ENCODE data around the gene FANCD2.
A peak's percentile ranks its signal among the peaks of the same experiment; 100 is the strongest.
"Not testable (repeated sequence)": the region's sequence is repeated elsewhere in the genome, so short reads cannot be mapped to it uniquely, and the experiment has no call there.

Gene FANCD2

DNA sequence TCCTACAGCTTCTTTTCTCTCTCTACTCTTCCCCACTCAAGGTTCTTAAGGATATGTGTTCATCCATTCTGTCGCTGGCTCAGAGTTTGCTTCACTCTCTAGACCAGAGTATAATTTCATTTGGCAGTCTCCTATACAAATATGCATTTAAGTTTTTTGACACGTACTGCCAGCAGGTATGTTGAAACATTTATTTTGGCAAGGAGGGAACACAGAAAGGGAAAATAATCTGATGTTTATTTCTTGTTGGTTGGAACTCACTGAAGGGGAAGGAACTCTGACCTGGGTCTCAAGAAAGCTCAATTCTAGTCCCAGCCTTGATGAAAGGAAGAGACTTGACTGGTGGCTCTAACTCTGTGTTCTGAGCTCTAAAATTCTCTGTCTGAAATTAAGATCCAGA is 21.6 kb downstream of the FANCD2 start:
- no peaks in the 10 kb centered on the region for H3K4me1 ChIP-seq (ENCODE audit: control insufficient read depth, insufficient read depth, low read length)
- H3K36me3 ChIP-seq (ENCODE audit: control insufficient read depth in 2 of 2, insufficient read depth in 1 of 2, low read length in 2 of 2) = peaks cover 40 to 78% of the 10 kb centered on the region in 2 experiments
- TF ChIP-seq ZNF221 (tag by site-specific recombination; IDR thresholded peaks at IDR 0.05; ENCODE audit: borderline replicate concordance) (no peak), ZNF18 (tag by site-specific recombination; IDR thresholded peaks at IDR 0.05) (no peak), ZNF239 (tag by site-specific recombination; IDR thresholded peaks at IDR 0.05) (no peak), TCF7L2 (IDR thresholded peaks at IDR 0.05; ENCODE audit: borderline replicate concordance, low read depth, low read length) (no peak), ZNF211 (tag by site-specific recombination; IDR thresholded peaks at IDR 0.05; ENCODE audit: low read depth) (no peak), ZNF585B (tag by site-specific recombination; IDR thresholded peaks at IDR 0.05) (no peak), SCRT1 (tag by site-specific recombination; IDR thresholded peaks at IDR 0.05; ENCODE audit: borderline replicate concordance) (no peak), KLF1 (tag by site-specific recombination; IDR thresholded peaks at IDR 0.05) (no peak), HOXA7 (CRISPR knock-in tag; IDR thresholded peaks at IDR 0.05; ENCODE audit: borderline replicate concordance) (no peak), ZNF157 (tag by site-specific recombination; IDR thresholded peaks at IDR 0.05) (no peak), ZNF133 (tag by site-specific recombination; IDR thresholded peaks at IDR 0.05) (no peak), ZFP3 (tag by site-specific recombination; IDR thresholded peaks at IDR 0.05; ENCODE audit: low read depth) (no peak), ZEB2 (tag by site-specific recombination; IDR thresholded peaks at IDR 0.05) (no peak)
- no peak overlapping the region for H3K4me3 ChIP-seq (ENCODE audit: low read depth, low read length)
- H3K9me3 ChIP-seq (ENCODE audit: control insufficient read depth, insufficient read depth, low read depth, low read length) = no peaks in the 10 kb centered on the region
- no peak overlapping the region for H3K27ac ChIP-seq (ENCODE audit: extremely low read depth, low read depth, low read length)
- ChIA-PET CTCF (interaction anchor here (0.7 kb wide), 1 partner anchor 215 kb away, joined by 4 read pairs; no protein-coding TSS in a partner anchor), POLR2A (interaction anchor here (0.6 to 1.1 kb wide), 2 partner anchors 22 to 240 kb away, joined by 3 read pairs; no protein-coding TSS in a partner anchor)

DNA sequence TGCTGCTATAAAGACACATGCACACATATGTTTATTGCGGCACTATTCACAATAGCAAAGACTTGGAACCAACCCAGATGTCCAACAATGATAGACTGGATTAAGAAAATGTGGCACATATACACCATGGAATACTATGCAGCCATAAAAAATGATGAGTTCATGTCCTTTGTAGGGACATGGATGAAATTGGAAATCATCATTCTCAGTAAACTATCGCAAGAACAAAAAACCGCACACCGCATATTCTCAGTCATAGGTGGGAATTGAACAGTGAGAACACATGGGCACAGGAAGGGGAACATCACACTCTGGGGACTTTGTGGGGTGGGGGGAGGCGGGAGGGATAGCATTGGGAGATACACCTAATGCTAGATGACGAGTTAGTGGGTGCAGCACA is 26.8 kb downstream of the FANCD2 start:
- peaks cover 26 to 53% of the 10 kb centered on the region in 2 experiments for H3K36me3 ChIP-seq (ENCODE audit: control insufficient read depth in 2 of 2, insufficient read depth in 1 of 2, low read length in 2 of 2)
- POLR2A ChIA-PET; H3K9me3 ChIP-seq (ENCODE audit: control insufficient read depth, insufficient read depth, low read depth, low read length); H3K4me1 ChIP-seq (ENCODE audit: control insufficient read depth, insufficient read depth, low read length); H3K4me3 ChIP-seq (ENCODE audit: low read depth, low read length); CTCF ChIA-PET; H3K27ac ChIP-seq (ENCODE audit: extremely low read depth, low read depth, low read length): not testable (repeated sequence)
- TF ChIP-seq ZNF146 (tag by site-specific recombination; IDR thresholded peaks at IDR 0.05) = peak; percentile 95

- H3K36me3 ChIP-seq (ENCODE audit: control insufficient read depth in 2 of 2, insufficient read depth in 1 of 2, low read length in 2 of 2) = peaks cover 30 to 47% of the 10 kb centered on the region in 2 experiments
- ChIA-PET POLR2A (interaction anchor here (0.6 kb wide), 1 partner anchor 73 kb away, joined by 3 read pairs; no protein-coding TSS in a partner anchor), CTCF (interaction anchor here (0.6 to 0.9 kb wide), 4 partner anchors 65 to 481 kb away, joined by 3 to 4 read pairs (median 3); no protein-coding TSS in a partner anchor)
- TF ChIP-seq, protein P1, sequence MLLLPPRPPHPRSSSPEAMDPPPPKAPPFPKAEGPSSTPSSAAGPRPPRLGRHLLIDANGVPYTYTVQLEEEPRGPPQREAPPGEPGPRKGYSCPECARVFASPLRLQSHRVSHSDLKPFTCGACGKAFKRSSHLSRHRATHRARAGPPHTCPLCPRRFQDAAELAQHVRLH (tag by site-specific recombination; IDR thresholded peaks at IDR 0.05) = no peak
- TF ChIP-seq, protein P2, sequence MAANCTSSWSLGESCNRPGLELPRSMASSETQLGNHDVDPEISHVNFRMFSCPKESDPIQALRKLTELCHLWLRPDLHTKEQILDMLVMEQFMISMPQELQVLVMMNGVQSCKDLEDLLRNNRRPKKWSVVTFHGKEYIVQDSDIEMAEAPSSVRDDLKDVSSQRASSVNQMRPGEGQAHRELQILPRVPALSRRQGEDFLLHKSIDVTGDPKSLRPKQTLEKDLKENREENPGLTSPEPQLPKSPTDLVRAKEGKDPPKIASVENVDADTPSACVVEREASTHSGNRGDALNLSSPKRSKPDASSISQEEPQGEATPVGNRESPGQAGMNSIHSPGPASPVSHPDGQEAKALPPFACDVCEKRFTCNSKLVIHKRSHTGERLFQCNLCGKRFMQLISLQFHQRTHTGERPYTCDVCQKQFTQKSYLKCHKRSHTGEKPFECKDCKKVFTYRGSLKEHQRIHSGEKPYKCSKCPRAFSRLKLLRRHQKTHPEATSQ (tag by site-specific recombination; IDR thresholded peaks at IDR 0.05) = no peak
- no peak for TF ChIP-seq ZSCAN16 (tag by site-specific recombination; IDR thresholded peaks at IDR 0.05)
- no peak for TF ChIP-seq MEIS1 (CRISPR knock-in tag; IDR thresholded peaks at IDR 0.05; ENCODE audit: borderline replicate concordance)
- no peak for TF ChIP-seq ZNF391 (tag by site-specific recombination; IDR thresholded peaks at IDR 0.05; ENCODE audit: borderline replicate concordance, low read depth)
- no peak for TF ChIP-seq GFI1B (tag by site-specific recombination; IDR thresholded peaks at IDR 0.05)
- no peak for TF ChIP-seq ZBTB48 (tag by site-specific recombination; IDR thresholded peaks at IDR 0.05)
- no peak for TF ChIP-seq ZNF664 (tag by site-specific recombination; IDR thresholded peaks at IDR 0.05)
- TF ChIP-seq ZBTB8A (tag by site-specific recombination; IDR thresholded peaks at IDR 0.05) = no peak
- TF ChIP-seq ZBTB7A (tag by site-specific recombination; IDR thresholded peaks at IDR 0.05; ENCODE audit: low read depth) = no peak
- TF ChIP-seq KLF10 (tag by site-specific recombination; IDR thresholded peaks at IDR 0.05) = no peak
- TF ChIP-seq ZNF768 (tag by site-specific recombination; IDR thresholded peaks at IDR 0.05) = no peak
- TF ChIP-seq ZNF558 (tag by site-specific recombination; IDR thresholded peaks at IDR 0.05) = no peak
- TF ChIP-seq ZNF280D (tag by site-specific recombination; IDR thresholded peaks at IDR 0.05) = no peak
Observed at GRCh38 chr3:10055097-10055496, 28.9 kb downstream of the FANCD2 start.

More at GRCh38 chr3:10055097-10055496, 28.9 kb downstream of the FANCD2 start:
- Histone ChIP-seq H3K4me1 (ENCODE audit: control insufficient read depth, insufficient read depth, low read length) (no peaks in the 10 kb centered on the region), H3K4me3 (ENCODE audit: low read depth, low read length) (no peak overlapping the region), H3K27ac (ENCODE audit: extremely low read depth, low read depth, low read length) (no peak overlapping the region), H3K9me3 (ENCODE audit: control insufficient read depth, insufficient read depth, low read depth, low read length) (no peaks in the 10 kb centered on the region)
